ENCODE data around the gene KRT33B. TPM values are rescaled to one million over a fixed set of nuclear protein-coding genes. Genes with fewer than 3 reads are reported as not detected.

Gene KRT33B
- total RNA-seq, 2 experiments from 2014 or later: not detected

- Mint-ChIP-seq H3K36me3 (no peaks in the 10 kb centered on the region), H3K4me1 (peaks cover 25% of the 10 kb centered on the region), H3K27me3 (no peaks in the 10 kb centered on the region), H3K27ac (no peak overlapping the region), H3K9me3 (no peaks in the 10 kb centered on the region), H3K4me3 (no peak overlapping the region)
- DNase-seq: no peak
These were observed 42.0 kb downstream of the KRT33B start for GRCh38 chr17:41327411-41328120.

- H3K27ac Mint-ChIP-seq: no peak overlapping the region
- H3K27me3 Mint-ChIP-seq: no peaks in the 10 kb centered on the region
- H3K9me3 Mint-ChIP-seq: no peaks in the 10 kb centered on the region
- no peak for DNase-seq
- H3K4me1 Mint-ChIP-seq: peaks cover 27% of the 10 kb centered on the region
- no peak overlapping the region for H3K4me3 Mint-ChIP-seq
- H3K36me3 Mint-ChIP-seq: no peaks in the 10 kb centered on the region
These were observed 43.2 kb downstream of the KRT33B start for GRCh38 chr17:41326173-41327145.

DNA sequence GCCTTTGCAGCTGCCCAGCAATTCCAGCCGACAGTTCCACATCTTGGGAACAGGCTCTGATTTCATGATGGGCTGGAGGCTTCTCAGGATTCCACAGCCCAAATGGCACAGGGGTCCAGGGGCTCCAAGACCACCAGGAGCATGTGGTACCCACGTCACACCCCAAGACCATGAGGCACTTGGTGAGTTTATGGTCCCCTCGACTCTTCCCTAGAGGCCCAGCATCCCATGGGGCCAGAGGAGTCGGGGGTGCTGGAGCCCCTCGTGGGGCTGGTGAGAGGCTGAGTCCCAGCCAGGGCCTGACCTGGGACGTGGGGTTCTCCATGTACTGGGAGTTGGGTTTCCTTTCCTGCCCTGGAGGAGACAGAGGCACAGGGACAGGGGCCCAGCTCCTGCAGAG is 44.0 kb downstream of the KRT33B start:
- DNase-seq: no peak
- Mint-ChIP-seq H3K27ac (no peak overlapping the region), H3K4me1 (peaks cover 27% of the 10 kb centered on the region)

GRCh38 chr17:41325126-41325525 is 44.5 kb downstream of the KRT33B start:
- peaks cover 6% of the 10 kb centered on the region for H3K9me3 Mint-ChIP-seq
- H3K27me3 Mint-ChIP-seq: no peaks in the 10 kb centered on the region
- H3K4me3 Mint-ChIP-seq: no peak overlapping the region
- H3K4me1 Mint-ChIP-seq: peaks cover 27% of the 10 kb centered on the region
- H3K36me3 Mint-ChIP-seq: peaks cover 1% of the 10 kb centered on the region
- no peak overlapping the region for H3K27ac Mint-ChIP-seq
- DNase-seq: no peak

More for the DNA sequence above, 44.0 kb downstream of the KRT33B start:
- Mint-ChIP-seq H3K4me3 (no peak overlapping the region), H3K36me3 (no peaks in the 10 kb centered on the region), H3K9me3 (peaks cover 3% of the 10 kb centered on the region), H3K27me3 (no peaks in the 10 kb centered on the region)

GRCh38 chr17:41324180-41325075 is 45.2 kb downstream of the KRT33B start:
- no peak for DNase-seq
- Mint-ChIP-seq H3K27me3 (no peaks in the 10 kb centered on the region), H3K9me3 (peaks cover 12% of the 10 kb centered on the region), H3K4me1 (peaks cover 24% of the 10 kb centered on the region), H3K36me3 (peaks cover 8% of the 10 kb centered on the region), H3K4me3 (no peak overlapping the region), H3K27ac (no peak overlapping the region)

- H3K4me1 Mint-ChIP-seq: peaks cover 24% of the 10 kb centered on the region
- H3K36me3 Mint-ChIP-seq: peaks cover 10% of the 10 kb centered on the region
- no peak overlapping the region for H3K4me3 Mint-ChIP-seq
- peaks cover 14% of the 10 kb centered on the region for H3K9me3 Mint-ChIP-seq
- no peaks in the 10 kb centered on the region for H3K27me3 Mint-ChIP-seq
- H3K27ac Mint-ChIP-seq: no peak overlapping the region
- DNase-seq: no peak
These were observed 46.4 kb downstream of the KRT33B start for GRCh38 chr17:41322903-41323895.

GRCh38 chr17:41322094-41322902 is 47.3 kb downstream of the KRT33B start:
- no peak overlapping the region for H3K4me3 Mint-ChIP-seq
- H3K27me3 Mint-ChIP-seq: no peaks in the 10 kb centered on the region
- peaks cover 14% of the 10 kb centered on the region for H3K9me3 Mint-ChIP-seq
- peaks cover 10% of the 10 kb centered on the region for H3K36me3 Mint-ChIP-seq
- DNase-seq: no peak
- H3K4me1 Mint-ChIP-seq: peaks cover 21% of the 10 kb centered on the region
- no peak overlapping the region for H3K27ac Mint-ChIP-seq

- no peak overlapping the region for H3K4me3 Mint-ChIP-seq
- DNase-seq: no peak
- peaks cover 3% of the 10 kb centered on the region for H3K4me1 Mint-ChIP-seq
- peaks cover 14% of the 10 kb centered on the region for H3K9me3 Mint-ChIP-seq
- peaks cover 10% of the 10 kb centered on the region for H3K36me3 Mint-ChIP-seq
- H3K27me3 Mint-ChIP-seq: no peaks in the 10 kb centered on the region
- no peak overlapping the region for H3K27ac Mint-ChIP-seq
These were observed 51.4 kb downstream of the KRT33B start for GRCh38 chr17:41318231-41318630.

- Mint-ChIP-seq H3K4me1 (peaks cover 5% of the 10 kb centered on the region), H3K36me3 (peaks cover 10% of the 10 kb centered on the region), H3K27me3 (no peaks in the 10 kb centered on the region), H3K27ac (no peak overlapping the region), H3K4me3 (no peak overlapping the region), H3K9me3 (peaks cover 14% of the 10 kb centered on the region)
- DNase-seq: no peak
These were observed 53.7 kb downstream of the KRT33B start for GRCh38 chr17:41315814-41316445.

DNA sequence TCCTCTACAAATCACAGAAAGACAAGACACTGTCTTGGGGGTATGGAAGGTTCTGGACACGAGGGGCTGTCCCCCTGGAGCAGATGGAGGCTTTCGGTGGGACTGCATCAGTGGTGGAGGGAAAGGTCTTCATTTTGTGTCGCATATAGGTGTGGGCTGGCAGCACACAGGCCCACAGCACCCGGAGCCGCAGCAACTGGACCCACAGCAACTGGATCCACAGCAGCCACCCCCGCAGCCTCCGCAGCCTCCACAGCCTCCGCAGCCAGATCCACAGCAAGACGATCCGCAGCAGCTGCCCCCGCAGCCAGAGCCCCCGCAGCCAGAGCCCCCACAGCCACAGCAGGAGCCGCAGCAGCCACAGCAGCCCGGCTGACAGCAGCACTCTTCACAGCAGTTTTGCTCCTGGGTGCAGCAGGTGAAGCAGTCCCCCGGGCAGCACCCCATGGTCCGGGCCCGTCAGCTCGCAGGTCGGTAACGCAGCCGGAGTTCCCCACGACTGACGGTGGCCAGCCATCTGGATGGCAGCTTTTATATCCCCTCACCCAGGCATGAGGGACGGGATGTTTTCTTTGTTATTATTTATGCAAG is 54.3 kb downstream of the KRT33B start, which contains the start of gene KRTAP17-1:
KRTAP17-1 (minus strand) TSS at position 507 of the 591 bp plus-strand sequence; CDS start at position 447, 60 bp downstream.
- Mint-ChIP-seq H3K36me3 (peaks cover 10% of the 10 kb centered on the region), H3K4me3 (no peak within 1 kb of the TSS)

More for the DNA sequence above, 54.3 kb downstream of the KRT33B start, which contains the start of gene KRTAP17-1:
- Mint-ChIP-seq H3K27ac (peak within 1 kb of the TSS; percentile 17), H3K4me1 (peaks cover 10% of the 10 kb centered on the region), H3K27me3 (no peaks in the 10 kb centered on the region), H3K9me3 (peaks cover 10% of the 10 kb centered on the region)
- no peak for DNase-seq
